ENCODE data around the gene SHISAL1. TPM values are rescaled to one million over a fixed set of nuclear protein-coding genes. Genes with fewer than 3 reads are reported as not detected.

The SHISAL1 gene
- total and polyA plus RNA-seq, 10 of the 15 experiments (the other 5 are each of a cell fraction or from before 2014, with no cell fraction given) = not detected

DNA sequence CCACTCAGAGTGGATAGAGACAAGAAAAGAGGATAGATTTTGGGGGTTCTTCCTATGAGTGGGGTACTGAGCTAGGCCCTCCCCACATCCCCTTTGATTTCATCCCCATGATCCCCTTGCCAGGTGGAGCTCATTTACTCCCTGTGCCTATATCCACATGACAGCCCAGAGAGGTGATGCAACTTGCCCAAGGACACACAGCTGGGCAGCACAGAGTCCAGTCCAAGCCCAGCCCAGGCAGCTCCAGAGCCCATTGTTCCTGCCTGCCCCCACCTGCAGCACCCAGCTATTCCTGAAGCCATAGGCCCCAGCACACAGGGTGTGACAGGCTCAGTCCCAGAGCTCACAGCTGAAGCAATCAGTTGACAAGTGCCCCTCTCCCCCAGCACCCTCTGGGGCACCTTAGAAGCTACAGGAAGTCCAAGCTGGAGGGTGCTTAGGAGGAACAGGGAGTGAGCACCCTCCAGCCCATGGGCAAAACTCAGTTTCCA is 41.7 kb downstream of the SHISAL1 start:
- H3K4me3 ChIP-seq = no peak overlapping the region
- no peaks in the 10 kb centered on the region for H3K9me3 ChIP-seq (replicated peaks; ENCODE audit: control insufficient read depth, insufficient read depth, low read length)
- no peak overlapping the region for H3K4me2 ChIP-seq (ENCODE audit: control insufficient read depth, insufficient read depth)
- BruUV-seq (replicated peaks) = no TSS peak
- no peak for TF ChIP-seq HCFC1 (IDR thresholded peaks at IDR 0.05; ENCODE audit: low read length)
- ChIA-PET CTCF (no interaction called here), POLR2A (no interaction called here), SMC1A (ENCODE audit: uncharacterized antibody, unreplicated experiment) (interaction anchor here (1.4 kb wide), 1 partner anchor 278 kb away, joined by 3 read pairs; no protein-coding TSS in a partner anchor), RAD21 (ENCODE audit: unreplicated experiment) (no interaction called here)
- H4K20me1 ChIP-seq (ENCODE audit: control insufficient read depth, insufficient read depth) = no peaks in the 10 kb centered on the region
- H3K4me1 ChIP-seq (ENCODE audit: control insufficient read depth, insufficient read depth, low read length) = no peaks in the 10 kb centered on the region
- in situ Hi-C loops (cut with MboI) (no loop called here), intact Hi-C loops (cut with micrococcal nuclease; ENCODE audit: unreplicated experiment) (no loop called here)
- no peak overlapping the region for H2AFZ ChIP-seq (ENCODE audit: control insufficient read depth, low read depth, low read length)
- FAIRE-seq = no peak
- no peak for DNase-seq (ENCODE audit: low read depth, low spot score)
- no peak overlapping the region for H3K9ac ChIP-seq (ENCODE audit: control insufficient read depth, insufficient read depth, low read length)
- H3K36me3 ChIP-seq (ENCODE audit: control insufficient read depth in 2 of 2, insufficient read depth in 2 of 2, low read length in 1 of 2) = no peaks in the 10 kb centered on the region
- ATAC-seq = no peak
- H3K27me3 ChIP-seq (replicated peaks in 1 of 2; ENCODE audit: control insufficient read depth in 2 of 2, insufficient read depth in 2 of 2, low read length in 1 of 2) = no peaks in the 10 kb centered on the region; a peak in 1 of 4 replicates
- no peak overlapping the region for H3K27ac ChIP-seq (ENCODE audit: control insufficient read depth, insufficient read depth)
- H3K79me2 ChIP-seq (ENCODE audit: control insufficient read depth, insufficient read depth, low read length) = no peaks in the 10 kb centered on the region

DNA sequence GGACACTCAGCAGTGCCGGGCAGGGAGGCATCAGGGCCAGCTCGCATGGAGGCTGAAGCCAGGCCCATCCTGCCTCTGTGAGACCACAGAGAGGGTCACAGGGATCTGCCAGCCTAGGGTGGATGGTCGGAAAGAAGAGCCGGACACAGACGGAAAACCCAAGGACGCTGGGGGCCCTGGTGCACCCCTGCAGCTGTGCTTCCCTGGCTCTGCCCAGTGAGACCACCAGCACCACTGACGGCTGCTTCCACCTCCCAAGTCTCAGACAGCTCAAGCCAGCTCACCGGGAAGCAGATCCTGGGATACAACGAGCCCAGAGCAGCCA is 42.2 kb downstream of the SHISAL1 start:
- no peak for ATAC-seq
- WGBS (ENCODE audit: insufficient coverage, insufficient replicate concordance, low lambda C conversion rate, missing lambda C conversion rate) = 13% methylated on average over 8 of the region's 9 CpGs
- ChIA-PET POLR2A (no interaction called here), CTCF (no interaction called here), SMC1A (ENCODE audit: uncharacterized antibody, unreplicated experiment) (interaction anchor here (1.4 kb wide), 1 partner anchor 277 kb away, joined by 3 read pairs; no protein-coding TSS in a partner anchor), RAD21 (ENCODE audit: unreplicated experiment) (no interaction called here)
- H3K27me3 ChIP-seq (replicated peaks in 1 of 2; ENCODE audit: control insufficient read depth in 2 of 2, insufficient read depth in 2 of 2, low read length in 1 of 2) = no peaks in the 10 kb centered on the region; a peak in 1 of 4 replicates
- H3K9ac ChIP-seq (ENCODE audit: control insufficient read depth, insufficient read depth, low read length) = no peak overlapping the region
- DNase-seq (ENCODE audit: low read depth, low spot score) = no peak
- H3K79me2 ChIP-seq (ENCODE audit: control insufficient read depth, insufficient read depth, low read length) = no peaks in the 10 kb centered on the region
- intact Hi-C loops (cut with micrococcal nuclease; ENCODE audit: unreplicated experiment) (no loop called here), in situ Hi-C loops (cut with MboI) (no loop called here)
- TF ChIP-seq ZNF622 (IDR thresholded peaks at IDR 0.05) (no peak), ZNF274 (IDR thresholded peaks at IDR 0.05; ENCODE audit: insufficient read depth, insufficient read length) (no peak), PML (IDR thresholded peaks at IDR 0.05; ENCODE audit: low read length) (no peak), SRF (IDR thresholded peaks at IDR 0.05; ENCODE audit: low read depth in 2 of 2, low read length in 2 of 2) (no peak), NFYA (IDR thresholded peaks at IDR 0.05; ENCODE audit: borderline replicate concordance, low read depth, low read length) (no peak), JUND (IDR thresholded peaks at IDR 0.05; ENCODE audit: low read depth, low read length) (no peak), CBX3 (IDR thresholded peaks at IDR 0.05; ENCODE audit: borderline replicate concordance, low read depth) (no peak), NR2C2 (IDR thresholded peaks at IDR 0.05; ENCODE audit: borderline replicate concordance, control insufficient read depth, insufficient read length, low read depth) (no peak), YY1 (IDR thresholded peaks at IDR 0.05; ENCODE audit: low read depth, low read length) (no peak), MEF2B (IDR thresholded peaks at IDR 0.05; ENCODE audit: partially characterized antibody, poor library complexity, severe bottlenecking) (no peak), RELA (IDR thresholded peaks at IDR 0.05; ENCODE audit: borderline replicate concordance, partially characterized antibody) (no peak), RAD51 (IDR thresholded peaks at IDR 0.05) (no peak), KAT2A (conservative IDR thresholded peaks at IDR 0.05; ENCODE audit: control insufficient read depth, low read depth, low read length) (no peak)
- TF ChIP-seq, protein P1, sequence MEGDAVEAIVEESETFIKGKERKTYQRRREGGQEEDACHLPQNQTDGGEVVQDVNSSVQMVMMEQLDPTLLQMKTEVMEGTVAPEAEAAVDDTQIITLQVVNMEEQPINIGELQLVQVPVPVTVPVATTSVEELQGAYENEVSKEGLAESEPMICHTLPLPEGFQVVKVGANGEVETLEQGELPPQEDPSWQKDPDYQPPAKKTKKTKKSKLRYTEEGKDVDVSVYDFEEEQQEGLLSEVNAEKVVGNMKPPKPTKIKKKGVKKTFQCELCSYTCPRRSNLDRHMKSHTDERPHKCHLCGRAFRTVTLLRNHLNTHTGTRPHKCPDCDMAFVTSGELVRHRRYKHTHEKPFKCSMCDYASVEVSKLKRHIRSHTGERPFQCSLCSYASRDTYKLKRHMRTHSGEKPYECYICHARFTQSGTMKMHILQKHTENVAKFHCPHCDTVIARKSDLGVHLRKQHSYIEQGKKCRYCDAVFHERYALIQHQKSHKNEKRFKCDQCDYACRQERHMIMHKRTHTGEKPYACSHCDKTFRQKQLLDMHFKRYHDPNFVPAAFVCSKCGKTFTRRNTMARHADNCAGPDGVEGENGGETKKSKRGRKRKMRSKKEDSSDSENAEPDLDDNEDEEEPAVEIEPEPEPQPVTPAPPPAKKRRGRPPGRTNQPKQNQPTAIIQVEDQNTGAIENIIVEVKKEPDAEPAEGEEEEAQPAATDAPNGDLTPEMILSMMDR (IDR thresholded peaks at IDR 0.05 in 2 of 3, conservative IDR thresholded peaks at IDR 0.05 in 1 of 3; ENCODE audit: control insufficient read depth in 2 of 3, extremely low read depth in 1 of 3, insufficient read depth in 1 of 3, low read depth in 3 of 3, low read length in 3 of 3) = no peak
- FAIRE-seq = no peak
- no peaks in the 10 kb centered on the region for H4K20me1 ChIP-seq (ENCODE audit: control insufficient read depth, insufficient read depth)
- no peaks in the 10 kb centered on the region for H3K4me1 ChIP-seq (ENCODE audit: control insufficient read depth, insufficient read depth, low read length)
- BruUV-seq (replicated peaks) = no TSS peak
- H3K36me3 ChIP-seq (ENCODE audit: control insufficient read depth in 2 of 2, insufficient read depth in 2 of 2, low read length in 1 of 2) = no peaks in the 10 kb centered on the region
- no peaks in the 10 kb centered on the region for H3K9me3 ChIP-seq (replicated peaks; ENCODE audit: control insufficient read depth, insufficient read depth, low read length)
- H3K27ac ChIP-seq (ENCODE audit: control insufficient read depth, insufficient read depth) = no peak overlapping the region
- H2AFZ ChIP-seq (ENCODE audit: control insufficient read depth, low read depth, low read length) = no peak overlapping the region
- H3K4me2 ChIP-seq (ENCODE audit: control insufficient read depth, insufficient read depth) = no peak overlapping the region
- no peak overlapping the region for H3K4me3 ChIP-seq

All from GM12878 (cell line).